ENCODE data around the gene CTDSPL. TPM values are rescaled to one million over a fixed set of nuclear protein-coding genes. Genes with fewer than 3 reads are reported as not detected.

The CTDSPL gene
- total and polyA plus RNA-seq, 2 of the 13 experiments (the other 11 are each of a cell fraction or from before 2014, with no cell fraction given) = 26.1 to 142 TPM

- TF ChIP-seq PATZ1 (CRISPR knock-in tag; IDR thresholded peaks at IDR 0.05) (peak; percentile 61), U2AF1 (optimal IDR thresholded peaks at IDR 0.05; ENCODE audit: low read depth, low read length) (no peak), TRAFD1 (CRISPR knock-in tag; IDR thresholded peaks at IDR 0.05; ENCODE audit: borderline replicate concordance) (no peak), ZNF629 (CRISPR knock-in tag; conservative IDR thresholded peaks at IDR 0.05) (peak; percentile 90), TEF (CRISPR knock-in tag; IDR thresholded peaks at IDR 0.05) (no peak), ZNF10 (CRISPR knock-in tag; IDR thresholded peaks at IDR 0.05; ENCODE audit: borderline replicate concordance, low read depth) (no peak), KDM1A (CRISPR knock-in tag; IDR thresholded peaks at IDR 0.05) (no peak), ZNF468 (CRISPR knock-in tag; IDR thresholded peaks at IDR 0.05) (no peak), ZBTB37 (CRISPR knock-in tag; IDR thresholded peaks at IDR 0.05) (no peak), YEATS4 (CRISPR knock-in tag; IDR thresholded peaks at IDR 0.05; ENCODE audit: borderline replicate concordance) (no peak), ZNF451 (CRISPR knock-in tag; IDR thresholded peaks at IDR 0.05) (no peak), ZBTB46 (CRISPR knock-in tag; IDR thresholded peaks at IDR 0.05; ENCODE audit: borderline replicate concordance) (no peak), MBD4 (IDR thresholded peaks at IDR 0.05; ENCODE audit: borderline replicate concordance, low read length) (peak; percentile 42; the same call in 1 of the 2 replicates), ZNF891 (CRISPR knock-in tag; IDR thresholded peaks at IDR 0.05) (no peak), KLF12 (CRISPR knock-in tag; IDR thresholded peaks at IDR 0.05; ENCODE audit: borderline replicate concordance) (no peak), TRIM22 (IDR thresholded peaks at IDR 0.05) (no peak), ZNF160 (CRISPR knock-in tag; IDR thresholded peaks at IDR 0.05) (no peak; the same call in 1 of the 2 replicates), RFXANK (CRISPR knock-in tag; IDR thresholded peaks at IDR 0.05) (no peak), MBNL3 (CRISPR knock-in tag; conservative IDR thresholded peaks at IDR 0.05) (no peak), CHD4 (IDR thresholded peaks at IDR 0.05; ENCODE audit: borderline replicate concordance, low read length) (no peak), NFYB (CRISPR knock-in tag; IDR thresholded peaks at IDR 0.05) (no peak)
These were observed 74.3 kb downstream of the CTDSPL start (continued) for GRCh38 chr3:37935756-37936666.

Measured in HepG2 (cell line).